T follicular helper cell (primary cell): ENCODE data around the gene KRTAP5-11.
"Not testable (repeated sequence)": the region's sequence is repeated elsewhere in the genome, so short reads cannot be mapped to it uniquely, and the experiment has no call there.

Experiments used
- DNase-seq: peaks from one replicate; pipeline ENCODE4 v3.0.0-alpha.2; 2020; ENCODE audit warnings: low read depth
- total RNA-seq, 2 experiments: gene quantifications; one replicate each; lab custom pipeline; 2026; lab: John Stamatoyannopoulos, UW

KRTAP5-11 gene
- total RNA-seq: 0 reads per million in 2 experiments

- DNase-seq: no peak
Measured at GRCh38 chr11:71582309-71582895, at the start of gene KRTAP5-11. Gene KRTAP5-11, minus strand, starts transcription at chr11:71582875. Its CDS starts 38 bp downstream, at chr11:71582837.

- not testable (repeated sequence) for DNase-seq
Measured at GRCh38 chr11:71631551-71631950, 48.9 kb upstream of the KRTAP5-11 start.

- not testable (repeated sequence) for DNase-seq
Measured at GRCh38 chr11:71630071-71630470, 47.4 kb upstream of the KRTAP5-11 start.

- DNase-seq: not testable (repeated sequence)
Measured at GRCh38 chr11:71628943-71629342, 46.3 kb upstream of the KRTAP5-11 start.

- not testable (repeated sequence) for DNase-seq
Measured at GRCh38 chr11:71623226-71623625, 40.6 kb upstream of the KRTAP5-11 start.

- DNase-seq: not testable (repeated sequence)
Measured at GRCh38 chr11:71622561-71622960, 39.9 kb upstream of the KRTAP5-11 start.

GRCh38 chr11:71615003-71615402, 32.3 kb upstream of the KRTAP5-11 start:
- not testable (repeated sequence) for DNase-seq

- not testable (repeated sequence) for DNase-seq
Measured at GRCh38 chr11:71614366-71614917, 31.8 kb upstream of the KRTAP5-11 start.

GRCh38 chr11:71613931-71614330, 31.3 kb upstream of the KRTAP5-11 start:
- not testable (repeated sequence) for DNase-seq

- not testable (repeated sequence) for DNase-seq
Measured at GRCh38 chr11:71611218-71611910, 28.7 kb upstream of the KRTAP5-11 start.

- not testable (repeated sequence) for DNase-seq
Measured at GRCh38 chr11:71608272-71608671, 25.6 kb upstream of the KRTAP5-11 start.

GRCh38 chr11:71607520-71608216, 25.0 kb upstream of the KRTAP5-11 start:
- not testable (repeated sequence) for DNase-seq

- not testable (repeated sequence) for DNase-seq
Measured at GRCh38 chr11:71606853-71607519, 24.3 kb upstream of the KRTAP5-11 start.

- DNase-seq: not testable (repeated sequence)
Measured at GRCh38 chr11:71604798-71605488, 22.3 kb upstream of the KRTAP5-11 start.

- DNase-seq: not testable (repeated sequence)
Measured at GRCh38 chr11:71603221-71603620, 20.5 kb upstream of the KRTAP5-11 start.

- not testable (repeated sequence) for DNase-seq
Measured at GRCh38 chr11:71589546-71589920, 6.9 kb upstream of the KRTAP5-11 start.

- DNase-seq: not testable (repeated sequence)
Measured at GRCh38 chr11:71588822-71589545, 6.3 kb upstream of the KRTAP5-11 start.

- DNase-seq: not testable (repeated sequence)
Measured at GRCh38 chr11:71588314-71588713, 5.6 kb upstream of the KRTAP5-11 start.

GRCh38 chr11:71585673-71586072, 3.0 kb upstream of the KRTAP5-11 start:
- DNase-seq: not testable (repeated sequence)

- DNase-seq: not testable (repeated sequence)
Measured at GRCh38 chr11:71582969-71583368, 294 bp upstream of the KRTAP5-11 start.
